Measurements from ENCODE around the gene FHDC1.

DNA sequence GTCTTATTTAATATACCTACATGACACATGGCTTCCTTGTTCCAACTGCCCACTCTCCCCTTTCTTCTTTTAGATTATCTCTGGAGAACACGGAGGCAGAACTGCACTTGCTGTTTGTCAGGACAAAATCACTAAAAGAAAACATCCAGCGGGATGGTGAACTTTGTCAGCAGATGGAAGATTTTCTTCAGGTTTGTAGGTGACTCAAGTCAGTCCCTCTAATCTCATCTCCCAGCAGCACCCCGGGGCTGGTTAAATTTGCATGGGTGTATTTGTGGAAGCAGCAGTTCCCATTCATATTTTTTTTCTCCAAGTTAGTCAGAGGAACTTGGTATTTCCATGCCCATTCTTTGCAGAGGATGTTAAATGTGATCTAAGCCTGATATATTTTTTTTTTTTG is 31.8 kb downstream of the FHDC1 start:
- TF ChIP-seq, protein P1, sequence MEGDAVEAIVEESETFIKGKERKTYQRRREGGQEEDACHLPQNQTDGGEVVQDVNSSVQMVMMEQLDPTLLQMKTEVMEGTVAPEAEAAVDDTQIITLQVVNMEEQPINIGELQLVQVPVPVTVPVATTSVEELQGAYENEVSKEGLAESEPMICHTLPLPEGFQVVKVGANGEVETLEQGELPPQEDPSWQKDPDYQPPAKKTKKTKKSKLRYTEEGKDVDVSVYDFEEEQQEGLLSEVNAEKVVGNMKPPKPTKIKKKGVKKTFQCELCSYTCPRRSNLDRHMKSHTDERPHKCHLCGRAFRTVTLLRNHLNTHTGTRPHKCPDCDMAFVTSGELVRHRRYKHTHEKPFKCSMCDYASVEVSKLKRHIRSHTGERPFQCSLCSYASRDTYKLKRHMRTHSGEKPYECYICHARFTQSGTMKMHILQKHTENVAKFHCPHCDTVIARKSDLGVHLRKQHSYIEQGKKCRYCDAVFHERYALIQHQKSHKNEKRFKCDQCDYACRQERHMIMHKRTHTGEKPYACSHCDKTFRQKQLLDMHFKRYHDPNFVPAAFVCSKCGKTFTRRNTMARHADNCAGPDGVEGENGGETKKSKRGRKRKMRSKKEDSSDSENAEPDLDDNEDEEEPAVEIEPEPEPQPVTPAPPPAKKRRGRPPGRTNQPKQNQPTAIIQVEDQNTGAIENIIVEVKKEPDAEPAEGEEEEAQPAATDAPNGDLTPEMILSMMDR (IDR thresholded peaks at IDR 0.05; ENCODE audit: insufficient read depth, low read depth, low read length): no peak
- TF ChIP-seq EZH2 (IDR thresholded peaks at IDR 0.05; ENCODE audit: insufficient read depth, low read length): no peak

Data from astrocyte (in vitro differentiated cells and primary cell).